AML-193 (cell line): ENCODE data around the gene DCLRE1C.
"Not testable (repeated sequence)": the region's sequence is repeated elsewhere in the genome, so short reads cannot be mapped to it uniquely, and the experiment has no call there.

ENCODE experiments used
- DNase-seq, 2 experiments: peaks; one replicate each; lab custom pipeline; 2025; lab: John Stamatoyannopoulos, UW

The DCLRE1C gene

GRCh38 chr10:14954001-14954770, at the start of gene DCLRE1C:
Gene DCLRE1C (minus strand): TSS chr10:14954096. CDS start chr10:14954010, 86 bp downstream.
- peak; percentile 90 for DNase-seq

GRCh38 chr10:14995964-14996565, 42.2 kb upstream of the DCLRE1C start:
- no peak for DNase-seq

- not testable (repeated sequence) for DNase-seq
These were observed 39.9 kb upstream of the DCLRE1C start for GRCh38 chr10:14993500-14994455.

GRCh38 chr10:14992336-14992735, 38.4 kb upstream of the DCLRE1C start:
- DNase-seq: not testable (repeated sequence)

GRCh38 chr10:14991035-14991749, 37.3 kb upstream of the DCLRE1C start:
- DNase-seq: not testable (repeated sequence)

- DNase-seq: not testable (repeated sequence)
These were observed 35.7 kb upstream of the DCLRE1C start for GRCh38 chr10:14989552-14989951.

GRCh38 chr10:14982744-14983143, 28.8 kb upstream of the DCLRE1C start:
- DNase-seq: no peak

- DNase-seq: no peak
These were observed 21.9 kb upstream of the DCLRE1C start for GRCh38 chr10:14975672-14976273.

- not testable (repeated sequence) for DNase-seq
These were observed 20.5 kb upstream of the DCLRE1C start for GRCh38 chr10:14974153-14974998.

GRCh38 chr10:14971867-14972448, 18.1 kb upstream of the DCLRE1C start:
- DNase-seq: no peak

- no peak for DNase-seq
These were observed 14.0 kb upstream of the DCLRE1C start for GRCh38 chr10:14967897-14968296.

GRCh38 chr10:14959221-14960057, 5.5 kb upstream of the DCLRE1C start, which contains the start of gene MEIG1:
Gene MEIG1 (plus strand): TSS chr10:14959388. CDS start chr10:14966469, 7,081 bp downstream.
- peak; percentile 66 to 79 for DNase-seq

- DNase-seq: no peak
These were observed 5.0 kb upstream of the DCLRE1C start for GRCh38 chr10:14958872-14959220.

- DNase-seq: no peak
These were observed 1.0 kb upstream of the DCLRE1C start for GRCh38 chr10:14954934-14955333.

GRCh38 chr10:14953424-14954000, 384 bp downstream of the DCLRE1C start:
- peak; percentile 16 to 38 for DNase-seq

- DNase-seq: peak in 1 of 2 experiments; percentile 39
These were observed 959 bp downstream of the DCLRE1C start for GRCh38 chr10:14952851-14953423.

GRCh38 chr10:14949291-14949690, 4.6 kb downstream of the DCLRE1C start:
- no peak for DNase-seq

GRCh38 chr10:14947268-14947667, 6.6 kb downstream of the DCLRE1C start:
- no peak for DNase-seq
